Kidney (tissue), 14 donors: Measurements from ENCODE around the gene SPINT2. TPM values are rescaled to one million over a fixed set of nuclear protein-coding genes. Genes with fewer than 3 reads are reported as not detected.
A peak's percentile ranks its signal among the peaks of the same experiment; 100 is the strongest.

Experiments used
- DNase-seq, 5 donors: peaks; one replicate each; pipeline ENCODE4 v3.0.0-alpha.2; 2013 to 2020
- FAIRE-seq: peaks from 2 replicates; lab custom pipeline; 2012; peaks lifted over from hg19 to GRCh38; lab: Jason Lieb, UNC
- H3K27ac ChIP-seq, 2 donors: one replicate each; pipeline ENCODE4 v1.7.0; 2013; ENCODE audit warnings: low read depth in 2 of 2, low read length in 2 of 2, inconsistent platforms in 1 of 2
- H3K27me3 ChIP-seq: one replicate; pipeline ENCODE4 v1.7.1; 2013; ENCODE audit warnings: low read length, inconsistent platforms; ENCODE audit not compliant: control insufficient read depth, insufficient read depth
- H3K36me3 ChIP-seq, 3 donors: one replicate each; pipeline versions ENCODE4 v1.7.0 to v1.7.1; 2013; ENCODE audit warnings: low read length in 3 of 3, control low read depth in 1 of 3, inconsistent platforms in 1 of 3; ENCODE audit not compliant: insufficient read depth in 3 of 3, control insufficient read depth in 2 of 3
- H3K4me1 ChIP-seq, 3 donors: one replicate each; pipeline versions ENCODE4 v1.7.0 to v1.7.1; 2013; ENCODE audit warnings: low read length in 3 of 3, inconsistent platforms in 1 of 3, low read depth in 1 of 3; ENCODE audit not compliant: control insufficient read depth in 2 of 3, insufficient read depth in 2 of 3
- H3K4me3 ChIP-seq, 3 donors: one replicate each; pipeline versions ENCODE4 v1.7.0 to v1.8.1; 2013; ENCODE audit warnings: low read length in 3 of 3, control low read depth in 1 of 3, inconsistent platforms in 1 of 3
- H3K9ac ChIP-seq, 3 donors: one replicate each; pipeline versions ENCODE4 v1.7.0 to v1.7.1; 2013; ENCODE audit warnings: low read length in 3 of 3, control low read depth in 1 of 3, inconsistent platforms in 1 of 3
- H3K9me3 ChIP-seq, 3 donors: one replicate each; pipeline versions ENCODE4 v1.7.0 to v1.7.1; 2013; ENCODE audit warnings: low read length in 3 of 3, control low read depth in 1 of 3, inconsistent platforms in 1 of 3; ENCODE audit not compliant: control insufficient read depth in 2 of 3, insufficient read depth in 1 of 3
- intact Hi-C: fragments of 100-400 bp; cut with DNase I; formaldehyde crosslinking; loops from one replicate; pipeline ENCODE4 v1.11.1; 2022
- polyA plus RNA-seq: library from polyadenylated mRNA; stranded (reverse); fragments of 350-450 nt; fragmentation: Illumina TruSeq; extraction: RNeasy Lipid Tissue Mini Kit (QIAGEN cat#74804); gene quantifications from one replicate; pipeline ENCODE4 v1.2.3, GENCODE V29; 2014; ENCODE audit warnings: low read depth, low replicate concordance; ENCODE audit not compliant: insufficient read depth
- total RNA-seq: library from RNA; stranded (reverse); fragmentation: NEBNext Ultra II Directional; extraction: Animal tissue kit (Norgen Biotek cat#: 25700); gene quantifications from one replicate; pipeline ENCODE4 v1.2.1, GENCODE V29; 2021
- TF ChIP-seq, protein P1 (sequence below): IDR thresholded peaks from 3 replicates; pipeline ENCODE4 v1.5.1; 2012; ENCODE audit warnings: mild to moderate bottlenecking, moderate library complexity, borderline replicate concordance; ENCODE audit not compliant: insufficient read depth; ENCODE audit errors: extremely low read depth
- donor health status: control.
- donor health status: control.
- donor health status: control.
- donor health status: control.
- donor health status: control.
- donor health status: DM: yes; HTN: yes; CAD: no.
- donor health status: Normal renal cell carcinoma (clear cell type).

The SPINT2 gene
- total and polyA plus RNA-seq, 2 donors from 2014 or later: 381 to 425 TPM

DNA sequence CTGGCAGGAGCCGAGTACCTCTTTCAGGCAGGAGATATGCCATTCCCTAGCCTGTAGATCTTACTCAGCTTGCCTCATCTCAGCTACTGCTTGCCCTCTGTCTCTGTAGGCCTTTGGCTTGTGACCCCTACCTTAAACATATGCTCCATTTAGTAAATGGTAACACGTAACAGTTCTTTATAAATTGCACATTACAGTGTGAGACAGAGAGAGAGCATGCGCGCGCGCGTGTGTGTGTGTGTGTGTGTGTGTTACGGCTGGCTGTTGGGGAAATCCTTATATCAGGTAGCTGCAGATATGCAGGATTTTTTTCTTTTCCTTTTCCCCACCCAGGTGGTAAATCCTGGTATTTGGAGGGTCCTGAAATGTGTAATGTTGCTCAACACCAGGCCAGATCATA is 4.2 kb downstream of the SPINT2 start:
- Histone ChIP-seq H3K9me3 (no peaks in the 10 kb centered on the region), H3K27me3 (no peaks in the 10 kb centered on the region), H3K4me1 (peaks cover 3 to 47% (median 32%) of the 10 kb centered on the region in 3 donors), H3K27ac (peak overlapping the region; percentile 65 to 94), H3K36me3 (no peaks in the 10 kb centered on the region), H3K9ac (peak overlapping the region in 1 of 3 donors; percentile 75), H3K4me3 (peak overlapping the region in 1 of 3 donors; percentile 79)
- TF ChIP-seq, protein P1, sequence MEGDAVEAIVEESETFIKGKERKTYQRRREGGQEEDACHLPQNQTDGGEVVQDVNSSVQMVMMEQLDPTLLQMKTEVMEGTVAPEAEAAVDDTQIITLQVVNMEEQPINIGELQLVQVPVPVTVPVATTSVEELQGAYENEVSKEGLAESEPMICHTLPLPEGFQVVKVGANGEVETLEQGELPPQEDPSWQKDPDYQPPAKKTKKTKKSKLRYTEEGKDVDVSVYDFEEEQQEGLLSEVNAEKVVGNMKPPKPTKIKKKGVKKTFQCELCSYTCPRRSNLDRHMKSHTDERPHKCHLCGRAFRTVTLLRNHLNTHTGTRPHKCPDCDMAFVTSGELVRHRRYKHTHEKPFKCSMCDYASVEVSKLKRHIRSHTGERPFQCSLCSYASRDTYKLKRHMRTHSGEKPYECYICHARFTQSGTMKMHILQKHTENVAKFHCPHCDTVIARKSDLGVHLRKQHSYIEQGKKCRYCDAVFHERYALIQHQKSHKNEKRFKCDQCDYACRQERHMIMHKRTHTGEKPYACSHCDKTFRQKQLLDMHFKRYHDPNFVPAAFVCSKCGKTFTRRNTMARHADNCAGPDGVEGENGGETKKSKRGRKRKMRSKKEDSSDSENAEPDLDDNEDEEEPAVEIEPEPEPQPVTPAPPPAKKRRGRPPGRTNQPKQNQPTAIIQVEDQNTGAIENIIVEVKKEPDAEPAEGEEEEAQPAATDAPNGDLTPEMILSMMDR: no peak
- FAIRE-seq: no peak
- no peak for DNase-seq
- intact Hi-C loops: no loop called here

DNA sequence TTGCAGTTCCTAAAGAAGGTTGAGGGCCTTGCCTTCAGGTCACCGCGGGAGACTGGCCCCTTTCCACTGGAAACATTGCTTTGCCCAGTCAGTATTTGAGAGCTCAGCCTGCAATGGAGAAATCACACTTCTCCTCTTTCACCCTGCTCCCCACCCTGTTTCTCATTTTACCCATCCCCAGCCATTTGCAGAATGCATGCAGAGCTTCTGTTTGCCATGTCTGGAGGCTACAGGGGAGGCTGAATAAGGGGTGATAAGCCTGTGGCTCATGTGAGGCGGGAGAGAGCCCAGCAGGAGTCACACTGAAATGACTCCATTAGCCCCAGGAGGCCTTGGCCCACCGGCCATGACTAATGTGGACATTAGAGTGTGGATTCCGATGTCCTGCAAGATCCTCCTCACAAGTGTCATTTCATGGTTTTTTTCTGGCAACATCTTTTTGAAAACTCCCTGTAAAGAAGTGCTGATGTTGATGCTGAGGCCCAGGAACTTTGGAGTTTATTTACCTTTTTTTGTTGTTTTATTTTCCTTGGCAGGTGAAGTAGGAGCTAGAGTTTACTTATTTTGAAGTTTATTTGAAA is 6.3 kb downstream of the SPINT2 start:
- H3K4me3 ChIP-seq: no peak overlapping the region
- TF ChIP-seq, protein P1: no peak
- intact Hi-C loops: no loop called here
- no peak overlapping the region for H3K27ac ChIP-seq
- H3K9me3 ChIP-seq: no peaks in the 10 kb centered on the region
- no peak for DNase-seq
- H3K4me1 ChIP-seq: peaks cover 3 to 46% (median 45%) of the 10 kb centered on the region in 3 donors
- no peak for FAIRE-seq
- no peaks in the 10 kb centered on the region for H3K27me3 ChIP-seq
- no peak overlapping the region for H3K9ac ChIP-seq
- no peaks in the 10 kb centered on the region for H3K36me3 ChIP-seq

GRCh38 chr19:38273499-38273898 is 9.1 kb downstream of the SPINT2 start:
- intact Hi-C loops: no loop called here
- H3K4me1 ChIP-seq: peaks cover 0 to 42% (median 33%) of the 10 kb centered on the region in 3 donors
- DNase-seq: no peak

More at GRCh38 chr19:38273499-38273898, 9.1 kb downstream of the SPINT2 start:
- Histone ChIP-seq H3K27me3 (no peaks in the 10 kb centered on the region), H3K27ac (no peak overlapping the region), H3K9ac (no peak overlapping the region), H3K4me3 (no peak overlapping the region), H3K36me3 (no peaks in the 10 kb centered on the region), H3K9me3 (no peaks in the 10 kb centered on the region)
- TF ChIP-seq, protein P1: no peak
- no peak for FAIRE-seq
